GM23338 (cell line): ENCODE data around the gene CNPPD1. TPM values are rescaled to one million over a fixed set of nuclear protein-coding genes. Genes with fewer than 3 reads are reported as not detected.

Experiments used
- ATAC-seq: fragments of 200-7000 bp; cut with Tn5 transposase; 3 replicates; pipeline ENCODE4 v1.9.1; 2020
- DNase-seq: peaks from one replicate; pipeline ENCODE4 v3.0.0-alpha.2; 2015; ENCODE audit warnings: low spot score
- H2AFZ ChIP-seq: fragments of 200-600 bp; sonication (generic); 2 replicates; pipeline ENCODE4 v1.8.0; 2016; ENCODE audit warnings: antibody characterized with exemption, mild to moderate bottlenecking, moderate library complexity
- H3F3A ChIP-seq: fragments of 200-600 bp; sonication (generic); replicated peaks from 2 replicates; pipeline ENCODE4 v1.8.0; 2017; ENCODE audit warnings: antibody characterized with exemption, mixed run types, low read depth
- H3K27ac ChIP-seq: fragments of 200-600 bp; sonication (generic); 2 replicates; pipeline ENCODE4 v1.6.1; 2016; ENCODE audit warnings: low read depth
- H3K27me3 ChIP-seq: fragments of 200-600 bp; sonication (generic); 2 replicates; pipeline ENCODE4 v1.8.0; 2016; ENCODE audit warnings: mild to moderate bottlenecking, mixed run types, moderate library complexity; ENCODE audit not compliant: insufficient read depth
- H3K36me3 ChIP-seq: fragments of 200-600 bp; sonication (generic); 2 replicates; pipeline ENCODE4 v1.8.0; 2016; ENCODE audit warnings: mild to moderate bottlenecking; ENCODE audit not compliant: insufficient read depth
- H3K4me1 ChIP-seq: fragments of 200-600 bp; sonication (generic); 2 replicates; pipeline ENCODE4 v1.8.0; 2016; ENCODE audit warnings: mild to moderate bottlenecking, moderate library complexity; ENCODE audit not compliant: insufficient read depth
- H3K4me2 ChIP-seq: fragments of 200-600 bp; sonication (generic); 2 replicates; pipeline ENCODE4 v1.7.1; 2017; ENCODE audit warnings: mixed run types
- H3K4me3 ChIP-seq: fragments of 200-600 bp; sonication (generic); 2 replicates; pipeline ENCODE4 v1.6.1; 2016; ENCODE audit warnings: mixed run types
- H3K79me2 ChIP-seq: fragments of 200-600 bp; sonication (generic); replicated peaks from 2 replicates; pipeline ENCODE4 v1.8.0; 2017; ENCODE audit warnings: mild to moderate bottlenecking; ENCODE audit not compliant: insufficient read depth
- H3K9me2 ChIP-seq: fragments of 200-600 bp; sonication (generic); 2 replicates; pipeline ENCODE4 v1.8.0; 2017; ENCODE audit not compliant: insufficient read depth
- H4K20me1 ChIP-seq: fragments of 200-600 bp; sonication (generic); replicated peaks from 2 replicates; pipeline ENCODE4 v1.8.0; 2017; ENCODE audit warnings: mild to moderate bottlenecking; ENCODE audit not compliant: insufficient read depth
- H3K27ac Mint-ChIP-seq: 2 replicates; pipeline ENCODE4 v1.8.0; 2020; ENCODE audit warnings: inconsistent platforms, mild to moderate bottlenecking, moderate library complexity, mixed read lengths
- H3K27me3 Mint-ChIP-seq: 3 replicates; pipeline ENCODE4 v1.8.0; 2022; ENCODE audit warnings: low read depth, mild to moderate bottlenecking, moderate library complexity, mixed read lengths, inconsistent platforms; ENCODE audit not compliant: insufficient read depth, poor library complexity
- H3K36me3 Mint-ChIP-seq: 3 replicates; pipeline ENCODE4 v1.8.0; 2021; ENCODE audit warnings: low read depth, mild to moderate bottlenecking, inconsistent platforms, moderate library complexity, mixed read lengths
- H3K4me1 Mint-ChIP-seq: 3 replicates; pipeline ENCODE4 v1.8.0; 2020; ENCODE audit warnings: mild to moderate bottlenecking, inconsistent platforms, mixed read lengths
- H3K4me3 Mint-ChIP-seq: 3 replicates; pipeline ENCODE4 v1.8.0; 2021; ENCODE audit warnings: moderate library complexity, mild to moderate bottlenecking, inconsistent platforms, mixed read lengths
- H3K9me3 Mint-ChIP-seq: 3 replicates; pipeline ENCODE4 v1.8.0; 2020; ENCODE audit warnings: moderate library complexity, mild to moderate bottlenecking, inconsistent platforms, mixed read lengths
- CREB1 ChIP-seq: fragments of 250-450 bp; sonication (Bioruptor Pico); IDR thresholded peaks from 2 replicates; pipeline ENCODE4 v1.5.0; 2020; ENCODE audit warnings: low read depth, mild to moderate bottlenecking, moderate library complexity
- EZH2 ChIP-seq: fragments of 200-600 bp; sonication (generic); IDR thresholded peaks from one replicate; pipeline ENCODE4 v1.8.0; 2017; ENCODE audit warnings: antibody characterized with exemption, mild to moderate bottlenecking, low read depth; ENCODE audit not compliant: unreplicated experiment
- ZNF114 ChIP-seq: fragments of 250-450 bp; sonication (Bioruptor Pico); IDR thresholded peaks from 2 replicates; pipeline ENCODE4 v1.5.0; 2020; ENCODE audit warnings: mild to moderate bottlenecking, moderate library complexity
- ZNF331 ChIP-seq: fragments of 250-450 bp; sonication (Bioruptor Pico); IDR thresholded peaks from 2 replicates; pipeline ENCODE4 v1.5.0; 2020; ENCODE audit warnings: low read depth, mild to moderate bottlenecking, moderate library complexity
- polyA plus RNA-seq: library from polyadenylated mRNA; unstranded; fragments of >200 nt; fragmentation: Nextera tagmentation; extraction: Ambion mirVana; gene quantifications from 2 replicates; pipeline ENCODE4 v1.2.1, GENCODE V29; 2016
- total RNA-seq: library from RNA; depleted of rRNA; stranded (reverse); fragments of >200 nt; shearing (Covaris generic); gene quantifications from 2 replicates; pipeline ENCODE4 v1.2.3, GENCODE V29; 2014
- TF ChIP-seq, protein P1 (sequence below): fragments of 250-450 bp; sonication (Bioruptor Pico); IDR thresholded peaks from 2 replicates; pipeline ENCODE4 v1.5.0; 2020; ENCODE audit warnings: mild to moderate bottlenecking, moderate library complexity
- TF ChIP-seq, protein P2 (sequence below): IDR thresholded peaks from 2 replicates; pipeline ENCODE4 v1.6.1; 2016; ENCODE audit warnings: antibody characterized with exemption

Gene CNPPD1
- total and polyA plus RNA-seq, 2 experiments from 2014 or later, result 18.0 to 18.2 TPM

DNA sequence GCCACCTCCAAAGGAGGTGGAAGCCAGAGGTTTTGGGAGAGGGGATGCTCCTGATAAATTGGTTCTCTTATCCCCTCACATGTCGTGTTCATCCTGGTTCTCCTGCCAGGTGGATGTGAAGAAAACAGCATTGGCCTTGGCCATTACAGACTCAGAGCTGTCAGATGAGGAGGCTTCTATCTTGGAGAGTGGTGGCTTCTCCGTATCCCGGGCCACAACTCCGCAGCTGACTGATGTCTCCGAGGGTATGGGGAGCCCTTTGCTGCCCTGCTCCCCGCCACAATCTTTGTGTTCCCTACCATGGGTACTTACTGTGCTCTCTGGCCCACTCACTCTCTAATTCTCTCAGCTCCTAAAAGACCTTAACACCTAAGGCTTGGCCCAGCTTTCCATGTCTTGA is 4.8 kb upstream of the CNPPD1 start:
- Histone ChIP-seq H3K4me1 (peaks cover 7% of the 10 kb centered on the region), H3K9me2 (no peaks in the 10 kb centered on the region), H3F3A (peaks cover 15% of the 10 kb centered on the region), H3K4me2 (no peak overlapping the region), H4K20me1 (no peaks in the 10 kb centered on the region; the same call in 1 of the 2 replicates), H3K36me3 (no peaks in the 10 kb centered on the region), H3K27ac (no peak overlapping the region), H3K27me3 (no peaks in the 10 kb centered on the region), H3K4me3 (no peak overlapping the region), H2AFZ (no peak overlapping the region), H3K79me2 (peaks cover 7% of the 10 kb centered on the region)
- DNase-seq (no peak), ATAC-seq (no peak)
- Mint-ChIP-seq H3K4me1 (peaks cover 8% of the 10 kb centered on the region; the same call in 2 of the 3 replicates), H3K27me3 (peaks cover 5% of the 10 kb centered on the region), H3K36me3 (peaks cover 30% of the 10 kb centered on the region), H3K4me3 (no peak overlapping the region), H3K9me3 (no peaks in the 10 kb centered on the region; the same call in 2 of the 3 replicates), H3K27ac (no peak overlapping the region)
- TF ChIP-seq EZH2, result no peak
- TF ChIP-seq, protein P1, sequence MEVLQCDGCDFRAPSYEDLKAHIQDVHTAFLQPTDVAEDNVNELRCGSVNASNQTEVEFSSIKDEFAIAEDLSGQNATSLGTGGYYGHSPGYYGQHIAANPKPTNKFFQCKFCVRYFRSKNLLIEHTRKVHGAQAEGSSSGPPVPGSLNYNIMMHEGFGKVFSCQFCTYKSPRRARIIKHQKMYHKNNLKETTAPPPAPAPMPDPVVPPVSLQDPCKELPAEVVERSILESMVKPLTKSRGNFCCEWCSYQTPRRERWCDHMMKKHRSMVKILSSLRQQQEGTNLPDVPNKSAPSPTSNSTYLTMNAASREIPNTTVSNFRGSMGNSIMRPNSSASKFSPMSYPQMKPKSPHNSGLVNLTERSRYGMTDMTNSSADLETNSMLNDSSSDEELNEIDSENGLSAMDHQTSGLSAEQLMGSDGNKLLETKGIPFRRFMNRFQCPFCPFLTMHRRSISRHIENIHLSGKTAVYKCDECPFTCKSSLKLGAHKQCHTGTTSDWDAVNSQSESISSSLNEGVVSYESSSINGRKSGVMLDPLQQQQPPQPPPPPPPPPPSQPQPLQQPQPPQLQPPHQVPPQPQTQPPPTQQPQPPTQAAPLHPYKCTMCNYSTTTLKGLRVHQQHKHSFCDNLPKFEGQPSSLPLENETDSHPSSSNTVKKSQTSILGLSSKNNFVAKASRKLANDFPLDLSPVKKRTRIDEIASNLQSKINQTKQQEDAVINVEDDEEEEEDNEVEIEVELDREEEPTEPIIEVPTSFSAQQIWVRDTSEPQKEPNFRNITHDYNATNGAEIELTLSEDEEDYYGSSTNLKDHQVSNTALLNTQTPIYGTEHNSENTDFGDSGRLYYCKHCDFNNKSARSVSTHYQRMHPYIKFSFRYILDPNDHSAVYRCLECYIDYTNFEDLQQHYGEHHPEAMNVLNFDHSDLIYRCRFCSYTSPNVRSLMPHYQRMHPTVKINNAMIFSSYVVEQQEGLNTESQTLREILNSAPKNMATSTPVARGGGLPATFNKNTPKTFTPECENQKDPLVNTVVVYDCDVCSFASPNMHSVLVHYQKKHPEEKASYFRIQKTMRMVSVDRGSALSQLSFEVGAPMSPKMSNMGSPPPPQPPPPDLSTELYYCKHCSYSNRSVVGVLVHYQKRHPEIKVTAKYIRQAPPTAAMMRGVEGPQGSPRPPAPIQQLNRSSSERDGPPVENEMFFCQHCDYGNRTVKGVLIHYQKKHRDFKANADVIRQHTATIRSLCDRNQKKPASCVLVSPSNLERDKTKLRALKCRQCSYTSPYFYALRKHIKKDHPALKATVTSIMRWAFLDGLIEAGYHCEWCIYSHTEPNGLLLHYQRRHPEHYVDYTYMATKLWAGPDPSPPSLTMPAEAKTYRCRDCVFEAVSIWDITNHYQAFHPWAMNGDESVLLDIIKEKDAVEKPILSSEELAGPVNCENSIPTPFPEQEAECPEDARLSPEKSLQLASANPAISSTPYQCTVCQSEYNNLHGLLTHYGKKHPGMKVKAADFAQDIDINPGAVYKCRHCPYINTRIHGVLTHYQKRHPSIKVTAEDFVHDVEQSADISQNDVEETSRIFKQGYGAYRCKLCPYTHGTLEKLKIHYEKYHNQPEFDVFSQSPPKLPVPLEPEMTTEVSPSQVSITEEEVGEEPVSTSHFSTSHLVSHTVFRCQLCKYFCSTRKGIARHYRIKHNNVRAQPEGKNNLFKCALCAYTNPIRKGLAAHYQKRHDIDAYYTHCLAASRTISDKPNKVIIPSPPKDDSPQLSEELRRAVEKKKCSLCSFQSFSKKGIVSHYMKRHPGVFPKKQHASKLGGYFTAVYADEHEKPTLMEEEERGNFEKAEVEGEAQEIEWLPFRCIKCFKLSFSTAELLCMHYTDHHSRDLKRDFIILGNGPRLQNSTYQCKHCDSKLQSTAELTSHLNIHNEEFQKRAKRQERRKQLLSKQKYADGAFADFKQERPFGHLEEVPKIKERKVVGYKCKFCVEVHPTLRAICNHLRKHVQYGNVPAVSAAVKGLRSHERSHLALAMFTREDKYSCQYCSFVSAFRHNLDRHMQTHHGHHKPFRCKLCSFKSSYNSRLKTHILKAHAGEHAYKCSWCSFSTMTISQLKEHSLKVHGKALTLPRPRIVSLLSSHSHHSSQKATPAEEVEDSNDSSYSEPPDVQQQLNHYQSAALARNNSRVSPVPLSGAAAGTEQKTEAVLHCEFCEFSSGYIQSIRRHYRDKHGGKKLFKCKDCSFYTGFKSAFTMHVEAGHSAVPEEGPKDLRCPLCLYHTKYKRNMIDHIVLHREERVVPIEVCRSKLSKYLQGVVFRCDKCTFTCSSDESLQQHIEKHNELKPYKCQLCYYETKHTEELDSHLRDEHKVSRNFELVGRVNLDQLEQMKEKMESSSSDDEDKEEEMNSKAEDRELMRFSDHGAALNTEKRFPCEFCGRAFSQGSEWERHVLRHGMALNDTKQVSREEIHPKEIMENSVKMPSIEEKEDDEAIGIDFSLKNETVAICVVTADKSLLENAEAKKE (CRISPR knock-in tag), result no peak
- TF ChIP-seq CREB1 (CRISPR knock-in tag), result no peak
- TF ChIP-seq ZNF114, result no peak

DNA sequence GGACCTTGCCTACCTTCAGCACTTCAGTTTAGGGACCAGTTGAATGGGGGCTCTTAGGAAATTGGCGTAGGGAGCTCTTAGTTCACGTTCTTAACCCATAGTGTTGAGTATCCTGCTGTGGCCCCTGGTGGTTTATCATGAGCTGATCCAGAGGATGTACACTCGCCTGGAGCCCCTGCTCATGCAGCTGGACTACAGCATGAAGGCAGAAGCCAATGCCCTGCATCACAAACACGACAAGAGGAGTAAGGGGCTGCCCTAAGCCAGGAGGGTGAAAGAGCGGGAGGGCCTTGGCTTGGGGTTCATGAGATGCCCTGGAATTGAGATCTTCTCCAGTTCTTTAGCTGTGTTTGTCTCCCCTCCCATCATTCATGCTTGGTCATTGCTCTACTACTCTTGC is 4.2 kb upstream of the CNPPD1 start:
- Histone ChIP-seq H3K4me1 (peaks cover 9% of the 10 kb centered on the region), H3K27ac (no peak overlapping the region), H3K4me2 (no peak overlapping the region), H3F3A (peaks cover 18% of the 10 kb centered on the region), H2AFZ (no peak overlapping the region), H3K79me2 (peaks cover 7% of the 10 kb centered on the region), H3K4me3 (no peak overlapping the region), H3K27me3 (no peaks in the 10 kb centered on the region), H3K36me3 (no peaks in the 10 kb centered on the region), H3K9me2 (no peaks in the 10 kb centered on the region), H4K20me1 (no peaks in the 10 kb centered on the region; the same call in 1 of the 2 replicates)
- ATAC-seq (no peak), DNase-seq (no peak)
- Mint-ChIP-seq H3K36me3 (peaks cover 30% of the 10 kb centered on the region), H3K27ac (no peak overlapping the region), H3K9me3 (no peaks in the 10 kb centered on the region; the same call in 2 of the 3 replicates), H3K4me3 (no peak overlapping the region), H3K4me1 (peaks cover 8% of the 10 kb centered on the region; the same call in 2 of the 3 replicates), H3K27me3 (peaks cover 5% of the 10 kb centered on the region)
- TF ChIP-seq ZNF331 (CRISPR knock-in tag), result no peak
- TF ChIP-seq, protein P2, sequence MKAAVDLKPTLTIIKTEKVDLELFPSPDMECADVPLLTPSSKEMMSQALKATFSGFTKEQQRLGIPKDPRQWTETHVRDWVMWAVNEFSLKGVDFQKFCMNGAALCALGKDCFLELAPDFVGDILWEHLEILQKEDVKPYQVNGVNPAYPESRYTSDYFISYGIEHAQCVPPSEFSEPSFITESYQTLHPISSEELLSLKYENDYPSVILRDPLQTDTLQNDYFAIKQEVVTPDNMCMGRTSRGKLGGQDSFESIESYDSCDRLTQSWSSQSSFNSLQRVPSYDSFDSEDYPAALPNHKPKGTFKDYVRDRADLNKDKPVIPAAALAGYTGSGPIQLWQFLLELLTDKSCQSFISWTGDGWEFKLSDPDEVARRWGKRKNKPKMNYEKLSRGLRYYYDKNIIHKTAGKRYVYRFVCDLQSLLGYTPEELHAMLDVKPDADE, result no peak
- no peak for TF ChIP-seq ZNF114
- no peak for TF ChIP-seq EZH2
